Thymus (tissue), 11 donors: ENCODE measurements around the gene ZPR1. TPM values are rescaled to one million over a fixed set of nuclear protein-coding genes. Genes with fewer than 3 reads are reported as not detected.

ENCODE experiments used
- DNase-seq, 9 donors: peaks; one replicate each; pipeline ENCODE4 v3.0.0-alpha.2; 2013; ENCODE audit warnings: low spot score in 9 of 9, low read depth in 6 of 9, missing footprints in 1 of 9
- H3K27ac ChIP-seq, 2 donors: one replicate each; pipeline ENCODE4 v1.5.1; 2013; ENCODE audit warnings: control low read depth in 1 of 2, low read depth in 1 of 2, low read length in 1 of 2, mild to moderate bottlenecking in 1 of 2, moderate library complexity in 1 of 2
- H3K27me3 ChIP-seq, 2 donors: one replicate each; pipeline ENCODE4 v1.5.1; 2013; ENCODE audit warnings: low read length in 1 of 2; ENCODE audit not compliant: control insufficient read depth in 2 of 2, insufficient read depth in 1 of 2
- H3K36me3 ChIP-seq, 2 donors: one replicate each; pipeline ENCODE4 v1.5.1; 2013; ENCODE audit warnings: low read length in 1 of 2, mild to moderate bottlenecking in 1 of 2, moderate library complexity in 1 of 2; ENCODE audit not compliant: control insufficient read depth in 2 of 2, insufficient read depth in 2 of 2
- H3K4me1 ChIP-seq, 2 donors: one replicate each; pipeline ENCODE4 v1.5.1; 2013; ENCODE audit warnings: low read length in 2 of 2; ENCODE audit not compliant: control insufficient read depth in 2 of 2, insufficient read depth in 2 of 2
- H3K4me3 ChIP-seq, 2 donors: one replicate each; pipeline ENCODE4 v1.5.1; 2013; ENCODE audit warnings: low read length in 2 of 2, control low read depth in 1 of 2, mild to moderate bottlenecking in 1 of 2
- H3K9me3 ChIP-seq, 2 donors: one replicate each; pipeline ENCODE4 v1.5.1; 2013; ENCODE audit warnings: low read length in 1 of 2, mild to moderate bottlenecking in 1 of 2; ENCODE audit not compliant: control insufficient read depth in 2 of 2, insufficient read depth in 1 of 2
- WGBS: extraction: QIAGEN DNeasy Blood & Tissue Kit; methylation state at CpG from one replicate; pipeline ENCODE4 v1.1.7; 2013; 5-methylcytosine and 5-hydroxymethylcytosine counted together
- polyA plus RNA-seq: library from polyadenylated mRNA; stranded (reverse); fragments of 200-250 nt; gene quantifications from one replicate; pipeline ENCODE4 v1.2.3, GENCODE V29; 2013
- total RNA-seq: library from RNA; stranded (reverse); fragments of 120-200 nt; gene quantifications from one replicate; pipeline ENCODE4 v1.2.4, GENCODE V29; 2013
- donor health status: healthy.

Gene ZPR1
- total and polyA plus RNA-seq, 2 donors = 21.3 to 37.2 TPM

DNA sequence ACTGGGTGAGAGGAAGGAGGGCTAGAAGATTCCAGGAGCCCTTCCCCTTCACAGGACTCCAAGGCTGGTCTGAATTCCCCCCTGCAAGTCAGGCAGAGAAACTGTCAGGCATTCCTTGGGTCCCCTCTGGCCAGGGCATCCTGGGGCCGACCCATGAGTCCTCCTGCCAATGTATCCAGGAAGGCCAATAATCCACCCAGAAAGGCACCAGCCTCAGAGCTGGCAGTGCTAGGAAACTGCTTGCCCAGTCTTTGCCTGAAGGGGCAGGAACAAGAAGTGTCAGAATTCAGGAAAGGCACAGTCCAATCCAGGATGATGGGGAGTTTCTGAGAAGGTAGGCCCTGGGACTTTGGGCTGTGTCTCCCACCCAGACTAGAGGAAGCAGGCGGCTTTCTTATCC is 56.0 kb downstream of the ZPR1 start:
- no peak overlapping the region for H3K4me3 ChIP-seq
- peaks cover 0 to 16% of the 10 kb centered on the region in 2 donors for H3K4me1 ChIP-seq
- peaks cover 0 to 33% of the 10 kb centered on the region in 2 donors for H3K27me3 ChIP-seq
- WGBS = 100% methylated on average over 2 of the region's 2 CpGs
- H3K27ac ChIP-seq = no peak overlapping the region
- no peaks in the 10 kb centered on the region for H3K36me3 ChIP-seq
- peaks cover 0 to 1% of the 10 kb centered on the region in 2 donors for H3K9me3 ChIP-seq
- DNase-seq = no peak

DNA sequence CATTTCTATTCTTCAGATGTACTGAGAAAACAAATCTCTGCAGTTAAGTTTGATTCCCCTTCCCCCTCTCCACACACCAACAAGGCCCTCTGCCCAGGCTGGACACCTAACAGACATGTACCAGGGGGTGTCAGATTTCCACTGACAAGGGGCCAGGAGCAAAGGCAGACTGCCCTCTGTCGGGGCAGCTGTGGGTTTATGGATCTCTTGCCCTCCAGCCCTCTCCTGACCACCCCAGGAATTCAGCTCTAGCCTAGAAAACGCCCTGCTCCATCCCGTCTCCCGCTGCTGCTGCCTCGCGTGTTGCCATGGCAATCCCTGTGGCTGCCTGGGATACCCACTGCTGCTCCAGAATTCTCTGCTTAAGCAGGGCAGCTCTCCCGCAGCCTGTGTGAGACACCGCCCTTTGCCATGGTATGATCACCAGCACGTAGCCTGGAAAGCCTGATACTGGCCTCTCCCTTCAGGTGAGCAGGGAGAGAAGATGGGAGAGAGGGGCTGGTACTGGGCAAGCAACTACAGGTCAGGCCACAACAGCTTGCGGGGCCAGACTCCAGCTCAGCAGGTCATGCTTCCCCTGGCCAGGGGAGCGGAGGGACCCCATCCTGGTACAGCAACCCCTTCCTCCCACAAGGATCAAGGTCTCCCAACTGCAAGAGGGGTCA is 56.6 kb downstream of the ZPR1 start:
- DNase-seq = no peak
- peaks cover 0 to 16% of the 10 kb centered on the region in 2 donors for H3K4me1 ChIP-seq
- no peak overlapping the region for H3K27ac ChIP-seq
- 89% methylated on average over 11 of the region's 11 CpGs for WGBS
- peaks cover 0 to 33% of the 10 kb centered on the region in 2 donors for H3K27me3 ChIP-seq
- no peak overlapping the region for H3K4me3 ChIP-seq
- H3K36me3 ChIP-seq = no peaks in the 10 kb centered on the region
- H3K9me3 ChIP-seq = peaks cover 0 to 1% of the 10 kb centered on the region in 2 donors

DNA sequence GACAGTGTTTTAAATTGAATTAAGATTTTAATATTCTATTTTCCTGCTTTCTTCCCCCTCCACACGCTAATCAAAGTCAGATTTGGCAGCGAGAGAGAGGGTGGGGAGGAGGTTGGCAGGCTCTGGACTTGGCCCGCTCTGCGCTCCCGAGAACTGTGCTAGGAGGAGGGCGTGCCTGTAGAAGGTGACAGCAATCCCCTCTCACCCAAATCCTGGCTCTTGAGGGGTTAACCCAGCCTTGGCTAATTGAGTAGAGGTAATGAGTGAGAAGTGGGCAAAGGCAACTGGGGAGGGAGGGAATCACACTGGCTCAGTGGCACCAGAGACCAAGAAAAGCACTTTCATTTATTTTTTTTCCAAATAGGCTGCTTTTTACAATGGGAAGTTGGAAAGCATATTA is 57.2 kb downstream of the ZPR1 start:
- Histone ChIP-seq H3K4me3 (no peak overlapping the region), H3K36me3 (no peaks in the 10 kb centered on the region), H3K4me1 (peaks cover 0 to 16% of the 10 kb centered on the region in 2 donors), H3K27ac (no peak overlapping the region), H3K27me3 (peaks cover 0 to 33% of the 10 kb centered on the region in 2 donors), H3K9me3 (peaks cover 0 to 1% of the 10 kb centered on the region in 2 donors)
- 91% methylated on average over 6 of the region's 6 CpGs for WGBS
- DNase-seq = no peak

DNA sequence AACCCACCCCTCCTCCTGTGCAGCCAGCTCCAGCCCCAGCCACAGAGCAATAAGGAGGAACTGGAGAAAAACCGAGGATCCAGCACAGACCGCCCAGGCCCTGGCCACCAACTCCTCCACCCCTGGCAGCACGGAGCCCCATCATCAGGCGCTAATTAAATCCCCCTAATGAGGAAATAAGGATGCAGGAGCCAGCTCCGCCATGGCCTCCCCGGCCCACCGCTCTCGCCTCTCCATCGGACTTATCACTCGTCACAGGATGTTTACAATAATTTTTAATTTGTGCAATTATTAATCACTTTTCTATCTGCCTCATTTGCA is 57.6 kb downstream of the ZPR1 start:
- Histone ChIP-seq H3K9me3 (peaks cover 0 to 1% of the 10 kb centered on the region in 2 donors), H3K27me3 (peaks cover 0 to 35% of the 10 kb centered on the region in 2 donors), H3K27ac (no peak overlapping the region), H3K4me1 (peaks cover 0 to 16% of the 10 kb centered on the region in 2 donors), H3K4me3 (no peak overlapping the region), H3K36me3 (no peaks in the 10 kb centered on the region)
- no peak for DNase-seq
- 96% methylated on average over 10 of the region's 10 CpGs for WGBS

DNA sequence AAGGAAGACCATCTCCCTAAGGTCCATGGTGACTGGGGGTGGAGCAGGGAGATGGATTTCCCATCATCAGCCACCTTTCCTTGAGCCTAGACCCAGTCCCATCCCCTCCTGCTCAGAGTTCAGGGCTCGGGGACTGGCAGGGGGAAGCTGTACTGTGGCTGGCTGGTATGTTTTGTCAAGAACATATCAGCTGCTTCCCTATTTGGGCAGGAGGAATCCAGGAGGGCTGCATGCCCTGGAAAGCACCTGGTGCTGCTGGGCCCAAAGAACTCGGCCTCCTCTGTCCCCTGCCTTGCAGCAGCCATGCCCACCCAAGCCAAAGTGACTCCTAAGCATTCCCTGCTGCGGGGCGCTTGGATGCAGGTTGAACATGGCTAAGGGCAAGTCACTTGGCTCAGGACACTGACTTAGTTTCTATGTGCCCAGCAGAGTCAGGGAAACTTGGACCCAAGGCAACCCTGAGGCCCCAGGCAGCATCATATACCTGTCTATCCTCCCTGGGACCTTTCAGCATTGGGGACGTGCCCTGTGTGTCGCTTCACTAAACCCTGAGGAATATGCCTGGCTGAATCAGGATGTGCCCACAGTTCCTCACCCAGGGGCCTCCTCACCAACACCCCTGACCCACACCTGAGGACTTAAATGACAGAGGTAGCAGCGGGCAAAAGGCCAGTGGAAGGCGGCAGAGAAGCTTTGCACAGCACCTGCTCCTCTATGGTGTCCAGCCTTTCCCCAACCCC is 58.2 kb downstream of the ZPR1 start:
- peaks cover 0 to 16% of the 10 kb centered on the region in 2 donors for H3K4me1 ChIP-seq
- 92% methylated on average over 8 of the region's 8 CpGs for WGBS
- no peak for DNase-seq
- H3K27me3 ChIP-seq = peaks cover 0 to 39% of the 10 kb centered on the region in 2 donors
- peaks cover 0 to 1% of the 10 kb centered on the region in 2 donors for H3K9me3 ChIP-seq
- no peak overlapping the region for H3K27ac ChIP-seq
- no peaks in the 10 kb centered on the region for H3K36me3 ChIP-seq
- no peak overlapping the region for H3K4me3 ChIP-seq

DNA sequence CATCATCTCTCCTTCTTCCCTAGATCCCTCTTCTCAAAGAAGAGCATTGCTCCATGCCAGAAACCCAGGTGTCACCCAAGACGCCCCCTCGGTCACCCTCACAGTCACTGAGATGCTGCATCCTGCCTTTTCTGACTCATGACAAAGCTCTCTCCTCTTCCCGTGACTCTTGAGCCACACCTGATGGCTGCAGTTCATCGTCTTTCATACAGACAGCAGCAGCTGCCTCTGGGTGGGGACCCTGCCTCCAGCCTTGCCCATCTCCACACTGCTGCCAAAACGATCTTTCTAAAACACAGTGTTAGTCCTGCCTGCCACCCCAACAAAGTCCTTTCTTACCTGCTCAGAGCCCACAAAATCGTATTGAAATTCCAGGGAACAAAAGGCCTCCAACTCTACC is 59.8 kb downstream of the ZPR1 start:
- Histone ChIP-seq H3K36me3 (no peaks in the 10 kb centered on the region), H3K4me1 (peaks cover 0 to 3% of the 10 kb centered on the region in 2 donors), H3K9me3 (peaks cover 0 to 1% of the 10 kb centered on the region in 2 donors), H3K4me3 (no peak overlapping the region), H3K27ac (no peak overlapping the region), H3K27me3 (peaks cover 0 to 42% of the 10 kb centered on the region in 2 donors)
- 89% methylated on average over 6 of the region's 6 CpGs for WGBS
- no peak for DNase-seq

DNA sequence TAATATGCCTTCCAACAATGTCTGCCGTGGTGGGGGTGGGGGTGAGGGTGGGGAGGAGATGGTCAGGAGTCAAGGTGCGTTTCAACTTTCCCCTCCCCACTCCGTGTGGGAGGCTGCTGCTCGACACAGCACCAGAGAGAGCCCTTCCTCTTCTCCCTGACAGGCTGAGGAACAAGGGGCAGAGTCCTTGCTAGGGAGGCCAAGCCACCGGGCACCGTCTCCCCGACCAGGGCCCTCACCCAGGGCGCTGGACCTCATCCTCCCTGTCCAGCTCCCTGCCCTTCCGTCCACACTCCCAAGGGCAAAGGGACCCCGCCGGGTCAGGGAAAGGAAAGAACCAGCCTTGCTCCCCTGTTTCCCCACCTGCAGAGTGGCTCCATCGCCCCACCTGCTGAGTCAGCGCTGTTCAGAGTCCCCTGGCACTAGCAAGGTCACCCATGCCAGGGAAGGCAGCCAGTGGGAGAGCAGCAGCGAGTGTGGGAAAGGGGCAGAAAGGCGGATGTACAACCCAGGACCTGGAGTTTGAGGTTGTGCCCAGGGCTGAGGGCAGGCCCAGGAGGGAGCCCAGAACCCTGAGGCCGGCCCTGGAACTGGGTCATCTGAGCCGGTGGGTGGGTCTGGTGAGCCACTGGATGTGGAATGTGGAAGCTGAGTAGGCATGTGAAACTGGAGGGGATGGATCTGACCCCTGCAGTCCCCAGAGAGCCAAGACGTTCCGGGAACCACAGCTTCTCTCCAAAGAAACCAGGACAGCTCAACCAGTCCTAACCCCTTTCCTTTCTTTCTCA is 62.2 kb downstream of the ZPR1 start:
- H3K4me1 ChIP-seq = no peaks in the 10 kb centered on the region
- no peak for DNase-seq
- H3K9me3 ChIP-seq = peaks cover 0 to 1% of the 10 kb centered on the region in 2 donors
- WGBS = 84% methylated on average over 19 of the region's 19 CpGs
- no peak overlapping the region for H3K4me3 ChIP-seq
- H3K36me3 ChIP-seq = no peaks in the 10 kb centered on the region
- peaks cover 0 to 28% of the 10 kb centered on the region in 2 donors for H3K27me3 ChIP-seq
- H3K27ac ChIP-seq = no peak overlapping the region

GRCh38 chr11:116724813-116725212 is 63.0 kb downstream of the ZPR1 start:
- WGBS = 91% methylated on average over 6 of the region's 6 CpGs
- no peak for DNase-seq
- Histone ChIP-seq H3K27me3 (peaks cover 0 to 23% of the 10 kb centered on the region in 2 donors), H3K36me3 (no peaks in the 10 kb centered on the region), H3K4me1 (no peaks in the 10 kb centered on the region), H3K9me3 (peaks cover 0 to 1% of the 10 kb centered on the region in 2 donors), H3K27ac (no peak overlapping the region), H3K4me3 (no peak overlapping the region)
